Testis (tissue), 2 donors: ENCODE results near the gene ADPRHL1.

Experiments
- CTCF ChIP-seq, 3 experiments: fragments of 450-650 bp in 2 of 3; fragments of 200-600 bp in 1 of 3; sonication (generic) in 1 of 3; IDR thresholded peaks; one replicate each; pipeline ENCODE4 v1.5.1; 2016 to 2019; ENCODE audit warnings: antibody characterized with exemption in 3 of 3, mild to moderate bottlenecking in 2 of 3, moderate library complexity in 1 of 3
- POLR2A ChIP-seq: fragments of 450-650 bp; IDR thresholded peaks from one replicate; pipeline ENCODE4 v1.6.1; 2017; ENCODE audit warnings: antibody characterized with exemption, mild to moderate bottlenecking, moderate library complexity

- TF ChIP-seq CTCF (IDR thresholded peaks at IDR 0.05) (no peak), POLR2A (no peak)
Measured at GRCh38 chr13:113476811-113477210, 23.5 kb upstream of the ADPRHL1 start.
